Adrenal gland (tissue), 5 donors: ENCODE data around the gene MROH2A.

Experiments used
- POLR2A ChIP-seq, 2 donors: fragments of 450-650 bp; IDR thresholded peaks; one replicate each; pipeline ENCODE4 v1.6.1; 2017; ENCODE audit warnings: antibody characterized with exemption in 2 of 2, mild to moderate bottlenecking in 2 of 2, moderate library complexity in 1 of 2
- TF ChIP-seq, protein P1 (sequence below), 6 experiments: fragments of 450-650 bp in 4 of 6; fragments of 200-600 bp in 2 of 6; sonication (generic) in 1 of 6; IDR thresholded peaks; 1 replicate in 5 of 6; 2 replicates in 1 of 6; pipeline versions ENCODE4 v1.5.1 to v1.8.0; 2016 to 2021; ENCODE audit warnings: antibody characterized with exemption in 6 of 6, mild to moderate bottlenecking in 2 of 6, moderate library complexity in 1 of 6
- donor health status: DM: no; HTN: no; CAD: no.

DNA sequence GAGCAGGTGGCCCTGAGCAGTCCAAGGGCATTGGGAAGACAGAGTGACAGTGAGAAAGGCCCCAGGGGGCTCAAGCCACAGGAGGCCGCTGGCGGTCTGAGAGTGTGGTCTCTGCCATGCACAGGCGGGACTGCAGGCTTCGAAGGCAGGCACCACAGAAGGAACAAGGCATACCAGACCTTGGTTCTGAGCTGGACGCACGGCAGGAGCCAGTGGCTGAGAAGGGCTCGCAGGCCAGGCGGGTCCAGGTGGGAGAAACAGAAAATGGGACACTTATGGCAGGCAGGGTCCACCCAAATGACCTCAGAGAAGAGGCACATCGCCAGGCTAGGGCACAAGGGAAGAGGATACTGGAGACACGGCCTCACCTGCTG lies 61.3 kb downstream of the MROH2A start:
- TF ChIP-seq, protein P1, sequence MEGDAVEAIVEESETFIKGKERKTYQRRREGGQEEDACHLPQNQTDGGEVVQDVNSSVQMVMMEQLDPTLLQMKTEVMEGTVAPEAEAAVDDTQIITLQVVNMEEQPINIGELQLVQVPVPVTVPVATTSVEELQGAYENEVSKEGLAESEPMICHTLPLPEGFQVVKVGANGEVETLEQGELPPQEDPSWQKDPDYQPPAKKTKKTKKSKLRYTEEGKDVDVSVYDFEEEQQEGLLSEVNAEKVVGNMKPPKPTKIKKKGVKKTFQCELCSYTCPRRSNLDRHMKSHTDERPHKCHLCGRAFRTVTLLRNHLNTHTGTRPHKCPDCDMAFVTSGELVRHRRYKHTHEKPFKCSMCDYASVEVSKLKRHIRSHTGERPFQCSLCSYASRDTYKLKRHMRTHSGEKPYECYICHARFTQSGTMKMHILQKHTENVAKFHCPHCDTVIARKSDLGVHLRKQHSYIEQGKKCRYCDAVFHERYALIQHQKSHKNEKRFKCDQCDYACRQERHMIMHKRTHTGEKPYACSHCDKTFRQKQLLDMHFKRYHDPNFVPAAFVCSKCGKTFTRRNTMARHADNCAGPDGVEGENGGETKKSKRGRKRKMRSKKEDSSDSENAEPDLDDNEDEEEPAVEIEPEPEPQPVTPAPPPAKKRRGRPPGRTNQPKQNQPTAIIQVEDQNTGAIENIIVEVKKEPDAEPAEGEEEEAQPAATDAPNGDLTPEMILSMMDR (IDR thresholded peaks at IDR 0.05), result no peak
- TF ChIP-seq POLR2A (IDR thresholded peaks at IDR 0.05), result no peak
